HG02970 (cell line): ENCODE measurements around the gene L1CAM.

Experiments used
- ATAC-seq: cut with Tn5 transposase; IDR thresholded peaks from one replicate; pipeline ENCODE4 v1.9.1; 2021; ENCODE audit warnings: mild to moderate bottlenecking, moderate library complexity, moderate number of reproducible peaks; ENCODE audit not compliant: unreplicated experiment, low FRiP score

Gene L1CAM, protein sequence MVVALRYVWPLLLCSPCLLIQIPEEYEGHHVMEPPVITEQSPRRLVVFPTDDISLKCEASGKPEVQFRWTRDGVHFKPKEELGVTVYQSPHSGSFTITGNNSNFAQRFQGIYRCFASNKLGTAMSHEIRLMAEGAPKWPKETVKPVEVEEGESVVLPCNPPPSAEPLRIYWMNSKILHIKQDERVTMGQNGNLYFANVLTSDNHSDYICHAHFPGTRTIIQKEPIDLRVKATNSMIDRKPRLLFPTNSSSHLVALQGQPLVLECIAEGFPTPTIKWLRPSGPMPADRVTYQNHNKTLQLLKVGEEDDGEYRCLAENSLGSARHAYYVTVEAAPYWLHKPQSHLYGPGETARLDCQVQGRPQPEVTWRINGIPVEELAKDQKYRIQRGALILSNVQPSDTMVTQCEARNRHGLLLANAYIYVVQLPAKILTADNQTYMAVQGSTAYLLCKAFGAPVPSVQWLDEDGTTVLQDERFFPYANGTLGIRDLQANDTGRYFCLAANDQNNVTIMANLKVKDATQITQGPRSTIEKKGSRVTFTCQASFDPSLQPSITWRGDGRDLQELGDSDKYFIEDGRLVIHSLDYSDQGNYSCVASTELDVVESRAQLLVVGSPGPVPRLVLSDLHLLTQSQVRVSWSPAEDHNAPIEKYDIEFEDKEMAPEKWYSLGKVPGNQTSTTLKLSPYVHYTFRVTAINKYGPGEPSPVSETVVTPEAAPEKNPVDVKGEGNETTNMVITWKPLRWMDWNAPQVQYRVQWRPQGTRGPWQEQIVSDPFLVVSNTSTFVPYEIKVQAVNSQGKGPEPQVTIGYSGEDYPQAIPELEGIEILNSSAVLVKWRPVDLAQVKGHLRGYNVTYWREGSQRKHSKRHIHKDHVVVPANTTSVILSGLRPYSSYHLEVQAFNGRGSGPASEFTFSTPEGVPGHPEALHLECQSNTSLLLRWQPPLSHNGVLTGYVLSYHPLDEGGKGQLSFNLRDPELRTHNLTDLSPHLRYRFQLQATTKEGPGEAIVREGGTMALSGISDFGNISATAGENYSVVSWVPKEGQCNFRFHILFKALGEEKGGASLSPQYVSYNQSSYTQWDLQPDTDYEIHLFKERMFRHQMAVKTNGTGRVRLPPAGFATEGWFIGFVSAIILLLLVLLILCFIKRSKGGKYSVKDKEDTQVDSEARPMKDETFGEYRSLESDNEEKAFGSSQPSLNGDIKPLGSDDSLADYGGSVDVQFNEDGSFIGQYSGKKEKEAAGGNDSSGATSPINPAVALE

GRCh38 chrX:153885968-153886903 lies at the start of gene L1CAM:
Gene L1CAM (minus strand): TSS chrX:153886173. CDS start chrX:153875836, 10,337 bp downstream.
- ATAC-seq: no peak

GRCh38 chrX:153935326-153935851 lies 49.4 kb upstream of the L1CAM start:
- ATAC-seq: no peak

DNA sequence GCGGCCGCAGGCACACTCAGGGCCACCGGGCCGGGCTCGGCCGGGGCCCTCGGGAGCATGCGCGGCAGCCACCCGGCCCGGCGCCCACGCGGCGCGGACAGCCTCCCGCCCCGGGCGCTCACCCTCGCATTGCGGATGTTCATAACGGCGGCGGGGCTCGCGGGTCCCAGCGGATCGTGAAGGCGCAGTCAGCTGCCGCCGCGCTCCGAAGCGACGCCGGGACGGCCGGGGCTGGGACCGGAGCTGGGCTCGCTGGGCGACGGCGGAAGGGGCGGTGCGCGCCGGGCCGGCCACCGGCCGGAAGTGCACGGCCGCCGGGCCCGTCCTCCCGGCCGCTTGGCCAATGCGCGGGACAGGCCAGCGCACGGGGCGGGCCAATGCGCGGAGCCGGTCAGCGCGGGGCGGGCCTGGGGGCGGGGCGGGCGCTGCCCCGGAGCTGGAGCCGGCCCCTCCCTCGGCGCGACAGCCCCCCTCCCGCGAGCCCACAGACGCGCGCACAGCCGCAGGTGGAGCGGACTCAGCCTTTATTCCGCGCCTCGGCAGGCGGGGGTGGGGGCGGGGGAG lies 48.9 kb upstream of the L1CAM start, which contains the start of gene NAA10:
Gene NAA10 (minus strand): TSS at position 276 of the 564 bp plus-strand sequence. CDS start 133 bp downstream, at position 143.
- ATAC-seq: peak; percentile 79

DNA sequence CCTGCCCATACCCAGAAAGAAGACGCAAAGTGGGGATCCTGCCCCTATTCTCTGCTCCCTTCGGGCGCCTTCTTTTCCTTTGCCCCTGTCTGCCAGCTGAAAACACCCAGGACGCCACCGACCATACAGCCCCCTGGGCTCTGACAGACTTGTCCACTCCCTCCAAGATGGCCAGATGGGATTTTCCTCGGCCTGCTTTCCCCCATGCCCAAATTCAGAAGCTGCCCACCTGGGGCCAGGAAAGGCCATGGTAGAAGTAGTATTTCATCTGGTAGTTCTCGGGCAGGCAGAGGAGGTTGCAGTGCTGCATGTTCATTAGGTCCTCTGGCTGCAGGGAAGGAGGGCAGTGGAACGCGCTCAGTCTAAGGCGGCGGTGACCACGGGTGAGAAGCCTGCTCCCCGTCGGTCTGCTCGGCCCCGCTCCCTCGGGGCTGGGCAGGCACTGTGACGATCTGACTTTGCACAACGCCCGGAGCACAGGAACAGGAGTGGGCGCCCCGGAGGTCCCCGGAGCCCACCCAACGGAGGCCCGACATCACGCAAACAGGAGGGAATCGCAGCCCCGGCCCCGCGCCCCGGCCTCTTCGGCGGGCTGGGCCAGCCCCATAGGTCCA lies 48.3 kb upstream of the L1CAM start:
- no peak for ATAC-seq

- ATAC-seq: no peak
Observed at GRCh38 chrX:153933748-153934147, 47.8 kb upstream of the L1CAM start.

- ATAC-seq: no peak
Observed at GRCh38 chrX:153932220-153932915, 46.4 kb upstream of the L1CAM start.

GRCh38 chrX:153931748-153932147 lies 45.8 kb upstream of the L1CAM start:
- ATAC-seq: no peak

GRCh38 chrX:153931151-153931550 lies 45.2 kb upstream of the L1CAM start:
- no peak for ATAC-seq

GRCh38 chrX:153930011-153930910 lies 44.3 kb upstream of the L1CAM start:
- ATAC-seq: no peak

GRCh38 chrX:153929576-153929975 lies 43.6 kb upstream of the L1CAM start:
- no peak for ATAC-seq

DNA sequence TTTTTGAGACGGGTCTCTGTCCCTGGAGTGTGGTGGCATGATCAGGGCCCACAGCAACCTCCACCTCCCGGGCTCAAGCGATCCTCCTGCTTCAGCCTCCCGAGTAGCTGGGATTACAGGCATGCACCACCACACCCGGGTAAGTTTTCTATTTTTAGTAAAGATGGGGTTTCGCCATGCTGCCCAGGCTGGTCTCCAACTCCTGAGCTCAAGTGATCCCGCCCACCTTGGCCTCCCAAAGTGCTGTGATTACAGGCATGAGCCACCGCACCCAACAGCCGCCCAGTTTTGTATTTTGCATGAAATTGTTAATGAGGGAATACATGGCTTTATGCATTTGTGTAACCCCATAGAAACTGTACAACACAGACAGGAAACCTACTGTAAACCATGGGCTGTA lies 42.9 kb upstream of the L1CAM start:
- ATAC-seq: no peak

- ATAC-seq: peak; percentile 78
Observed at GRCh38 chrX:153927922-153928760, 42.2 kb upstream of the L1CAM start.

- ATAC-seq: no peak
Observed at GRCh38 chrX:153927672-153927921, 41.6 kb upstream of the L1CAM start.

DNA sequence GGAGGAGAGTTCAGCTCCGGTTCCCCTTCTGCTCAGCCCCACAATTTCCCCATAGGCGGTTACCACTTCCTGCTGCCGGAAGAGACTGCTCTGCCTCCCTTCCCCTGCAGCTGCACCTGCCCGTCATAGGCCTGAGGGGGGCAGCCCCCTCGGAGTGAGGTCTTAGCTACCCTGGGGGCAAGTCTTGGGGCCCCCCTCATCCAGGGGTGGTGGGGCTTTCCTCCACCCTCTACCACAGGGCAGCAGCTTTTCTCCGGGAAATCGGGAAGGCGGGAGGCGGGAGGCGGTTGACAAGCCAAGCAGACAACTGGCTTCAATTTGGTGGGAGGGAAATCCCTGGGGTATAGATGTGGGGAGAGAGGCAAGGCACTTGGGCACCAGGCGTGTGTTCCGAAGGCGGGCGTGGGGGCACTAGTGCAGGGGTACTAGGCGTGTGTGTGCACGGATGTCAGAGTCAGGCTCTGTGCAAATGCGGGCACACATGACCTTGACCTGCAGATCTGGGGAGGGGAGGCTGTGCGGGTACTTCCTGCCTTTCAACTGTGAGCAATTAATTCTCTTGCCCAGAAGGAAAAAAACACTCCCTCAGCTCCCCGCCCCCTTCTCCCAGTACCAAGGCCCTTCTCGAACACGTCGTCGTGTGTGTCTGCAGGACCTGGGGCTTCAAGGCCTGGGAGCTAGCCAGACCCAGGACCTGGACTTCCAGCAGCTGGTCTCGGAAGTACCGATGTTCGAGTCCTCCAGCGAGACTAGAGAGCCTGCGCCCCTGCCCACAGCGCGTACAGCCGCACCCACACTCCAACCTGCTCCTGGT lies 41.1 kb upstream of the L1CAM start:
- no peak for ATAC-seq

- ATAC-seq: no peak
Observed at GRCh38 chrX:153926552-153926857, 40.5 kb upstream of the L1CAM start.
